Measurements from ENCODE around the gene CSTF1.

The CSTF1 gene

GRCh38 chr20:56392881-56393482, 537 bp downstream of the CSTF1 start:
- TF ChIP-seq ZFP3 (CRISPR knock-in tag; IDR thresholded peaks at IDR 0.05) (no peak), ESRRG (CRISPR knock-in tag; IDR thresholded peaks at IDR 0.05) (no peak), RARB (CRISPR knock-in tag; IDR thresholded peaks at IDR 0.05) (no peak), TCF4 (CRISPR knock-in tag; IDR thresholded peaks at IDR 0.05; ENCODE audit: borderline replicate concordance) (no peak)
- no peak for ATAC-seq

GRCh38 chr20:56393653-56394052, 1.2 kb downstream of the CSTF1 start:
- no peak for TF ChIP-seq CSRNP3 (CRISPR knock-in tag; IDR thresholded peaks at IDR 0.05)
- no peak for TF ChIP-seq GLIS3 (CRISPR knock-in tag; IDR thresholded peaks at IDR 0.05)
- no peak for TF ChIP-seq OSR1 (CRISPR knock-in tag; IDR thresholded peaks at IDR 0.05)
- TF ChIP-seq CREB5 (CRISPR knock-in tag; IDR thresholded peaks at IDR 0.05; ENCODE audit: low read depth): no peak
- TF ChIP-seq TSHZ2 (CRISPR knock-in tag; IDR thresholded peaks at IDR 0.05): no peak
- TF ChIP-seq ESRRG (CRISPR knock-in tag; IDR thresholded peaks at IDR 0.05): no peak
- TF ChIP-seq ZNF565 (CRISPR knock-in tag; conservative IDR thresholded peaks at IDR 0.05; ENCODE audit: low read depth): no peak
- no peak for TF ChIP-seq ARNTL (CRISPR knock-in tag; IDR thresholded peaks at IDR 0.05; ENCODE audit: borderline replicate concordance, low read depth)
- TF ChIP-seq CSDC2 (CRISPR knock-in tag; IDR thresholded peaks at IDR 0.05): no peak
- ATAC-seq: no peak

- no peak for ATAC-seq
- TF ChIP-seq BACH2 (CRISPR knock-in tag; IDR thresholded peaks at IDR 0.05; ENCODE audit: borderline replicate concordance) (no peak), SNAI2 (CRISPR knock-in tag; IDR thresholded peaks at IDR 0.05) (no peak), ZC3H10 (CRISPR knock-in tag; IDR thresholded peaks at IDR 0.05) (no peak), ZNF70 (CRISPR knock-in tag; IDR thresholded peaks at IDR 0.05) (no peak), ESRRG (CRISPR knock-in tag; IDR thresholded peaks at IDR 0.05) (no peak), TSHZ2 (CRISPR knock-in tag; IDR thresholded peaks at IDR 0.05) (no peak), ZFP30 (CRISPR knock-in tag; IDR thresholded peaks at IDR 0.05) (no peak), POU6F1 (CRISPR knock-in tag; IDR thresholded peaks at IDR 0.05; ENCODE audit: borderline replicate concordance, low read depth) (no peak), CREB5 (CRISPR knock-in tag; IDR thresholded peaks at IDR 0.05; ENCODE audit: low read depth) (no peak), GLIS3 (CRISPR knock-in tag; IDR thresholded peaks at IDR 0.05) (no peak), ARNTL (CRISPR knock-in tag; IDR thresholded peaks at IDR 0.05; ENCODE audit: borderline replicate concordance, low read depth) (no peak), ISL1 (CRISPR knock-in tag; IDR thresholded peaks at IDR 0.05) (no peak), PPARA (CRISPR knock-in tag; IDR thresholded peaks at IDR 0.05; ENCODE audit: borderline replicate concordance) (no peak), CSRNP3 (CRISPR knock-in tag; IDR thresholded peaks at IDR 0.05) (no peak)
Observed at GRCh38 chr20:56395166-56395565, 2.7 kb downstream of the CSTF1 start.
